ENCODE measurements around the gene MYBPH.

Gene MYBPH, protein sequence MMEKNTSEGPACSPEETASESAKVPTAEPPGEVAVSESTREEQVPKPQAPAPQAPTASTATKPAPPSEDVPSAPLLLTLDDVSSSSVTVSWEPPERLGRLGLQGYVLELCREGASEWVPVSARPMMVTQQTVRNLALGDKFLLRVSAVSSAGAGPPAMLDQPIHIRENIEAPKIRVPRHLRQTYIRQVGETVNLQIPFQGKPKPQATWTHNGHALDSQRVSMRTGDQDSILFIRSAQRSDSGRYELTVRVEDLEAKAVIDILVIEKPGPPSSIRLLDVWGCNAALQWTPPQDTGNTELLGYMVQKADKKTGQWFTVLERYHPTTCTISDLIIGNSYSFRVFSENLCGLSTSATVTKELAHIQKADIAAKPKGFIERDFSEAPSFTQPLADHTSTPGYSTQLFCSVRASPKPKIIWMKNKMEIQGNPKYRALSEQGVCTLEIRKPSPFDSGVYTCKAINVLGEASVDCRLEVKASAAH

DNA sequence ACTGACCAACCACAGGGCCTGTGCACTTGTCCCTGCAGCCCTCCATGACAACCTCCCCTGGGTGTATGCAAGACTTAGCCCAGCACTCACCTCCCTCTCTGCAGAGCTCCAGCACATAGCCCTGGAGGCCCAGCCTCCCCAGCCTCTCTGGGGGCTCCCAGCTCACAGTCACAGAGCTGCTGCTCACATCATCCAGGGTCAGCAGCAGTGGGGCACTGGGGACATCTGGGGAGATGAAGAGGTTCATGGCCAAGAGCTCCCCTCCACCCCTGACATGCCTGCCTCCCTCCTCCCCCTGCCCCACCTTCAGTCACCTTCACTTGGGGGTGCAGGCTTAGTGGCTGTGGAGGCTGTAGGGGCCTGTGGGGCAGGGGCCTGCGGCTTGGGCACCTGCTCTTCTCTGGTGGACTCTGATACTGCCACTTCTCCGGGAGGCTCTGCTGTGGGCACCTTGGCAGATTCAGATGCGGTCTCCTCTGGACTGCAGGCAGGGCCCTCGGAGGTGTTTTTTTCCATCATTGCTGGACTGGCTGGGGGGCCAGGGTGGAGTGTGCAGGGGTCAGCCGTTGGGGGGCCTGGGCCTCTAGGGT lies at the start of gene MYBPH:
TSS of gene MYBPH (minus strand) at position 590 of the 590 bp plus-strand sequence. CDS start at position 519, 71 bp downstream.
- DNase-seq, result no peak

DNA sequence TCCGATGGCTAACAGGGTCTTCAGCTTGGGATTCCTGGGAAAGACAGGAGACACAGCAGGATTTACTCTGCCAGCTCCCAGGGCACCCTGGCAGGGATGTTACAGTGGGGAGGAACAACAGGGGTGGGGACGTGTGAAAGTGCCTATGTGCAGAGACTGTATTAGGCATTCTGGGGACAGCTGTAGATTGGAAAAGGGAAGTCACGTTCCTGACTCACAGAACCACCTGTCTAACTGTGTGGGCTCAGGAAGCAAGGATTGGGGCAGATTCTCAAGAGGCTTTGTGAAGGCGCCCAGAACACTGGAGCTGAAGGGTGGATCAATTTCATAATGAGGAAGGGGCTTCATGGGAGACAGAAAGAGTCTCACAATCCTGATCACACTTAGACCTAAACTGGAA lies 49.4 kb upstream of the MYBPH start:
- DNase-seq, result no peak

DNA sequence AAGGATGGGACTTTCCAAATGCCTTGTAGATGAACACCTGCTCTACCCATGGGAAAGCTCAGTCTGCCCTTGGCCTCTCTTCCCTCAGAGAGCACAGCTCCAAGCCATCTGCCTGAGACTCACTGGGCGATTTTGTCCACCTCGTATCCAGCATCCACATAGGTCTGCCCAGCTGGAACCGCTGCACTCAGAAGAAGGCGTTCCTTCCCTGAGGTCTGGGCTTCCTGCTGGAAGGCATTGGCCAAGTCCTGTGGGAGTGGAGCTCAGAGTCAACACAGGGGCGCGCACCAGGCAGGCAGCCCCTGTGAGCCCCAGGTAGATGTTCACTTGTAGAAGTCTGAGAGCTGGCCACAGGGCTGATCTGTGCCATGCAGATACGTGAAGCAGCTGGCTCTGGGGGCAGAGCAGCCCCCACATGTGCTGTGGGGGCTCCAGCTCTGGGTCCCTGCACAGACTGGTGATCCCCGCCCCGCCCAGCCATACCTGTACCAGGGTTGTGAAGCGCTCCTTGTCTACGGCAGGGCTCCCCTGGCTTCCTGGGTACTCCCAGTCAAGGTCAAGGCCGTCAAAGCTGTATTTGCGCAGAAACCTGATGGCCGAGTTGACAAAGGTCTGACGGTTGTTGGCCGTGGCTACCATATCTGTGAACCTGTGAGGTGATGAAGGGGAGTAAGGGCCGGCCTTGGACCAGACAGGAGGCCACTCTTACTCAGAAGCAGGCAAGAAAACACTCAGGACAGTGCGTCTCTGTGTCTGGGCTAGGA lies 47.6 kb upstream of the MYBPH start:
- DNase-seq, result no peak

DNA sequence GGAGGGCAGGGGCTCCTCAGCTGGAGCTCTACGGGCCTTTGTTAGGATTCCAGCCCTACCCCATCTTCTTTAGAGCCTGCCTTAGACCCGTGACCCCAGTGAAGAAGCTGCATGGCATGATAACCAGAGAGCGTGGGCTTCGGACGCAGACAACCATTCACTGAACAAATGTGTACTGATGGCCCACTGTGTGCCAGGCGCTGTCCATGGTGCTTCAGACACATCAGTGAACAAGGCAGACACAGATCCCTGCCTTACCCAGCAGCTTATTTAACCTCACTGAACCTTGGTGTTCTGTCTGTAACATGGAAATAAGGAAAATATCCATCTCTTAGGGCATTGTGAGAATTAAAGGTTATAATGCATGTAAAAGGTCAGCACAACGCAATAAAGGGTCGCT lies 44.3 kb upstream of the MYBPH start:
- DNase-seq, result no peak

DNA sequence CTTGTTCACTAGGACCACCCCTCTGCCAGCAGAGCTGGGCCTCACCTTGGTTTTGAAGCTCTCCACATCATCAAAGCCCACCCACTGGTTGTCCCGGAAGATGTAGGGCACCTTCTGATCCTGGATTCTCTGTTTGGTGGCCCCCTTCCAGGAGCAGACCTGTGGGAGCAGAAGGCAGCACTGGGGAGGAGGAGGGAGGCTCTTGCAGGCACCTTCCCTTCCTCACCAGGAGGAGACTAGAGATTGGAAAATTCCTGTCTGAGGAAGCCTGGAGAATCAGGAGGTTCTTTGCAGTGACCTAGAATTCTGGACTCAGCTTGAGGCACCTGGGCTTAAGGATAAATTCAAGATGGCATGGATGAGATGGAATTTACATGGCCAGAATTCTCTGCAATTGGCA lies 43.5 kb upstream of the MYBPH start:
- DNase-seq, result no peak

DNA sequence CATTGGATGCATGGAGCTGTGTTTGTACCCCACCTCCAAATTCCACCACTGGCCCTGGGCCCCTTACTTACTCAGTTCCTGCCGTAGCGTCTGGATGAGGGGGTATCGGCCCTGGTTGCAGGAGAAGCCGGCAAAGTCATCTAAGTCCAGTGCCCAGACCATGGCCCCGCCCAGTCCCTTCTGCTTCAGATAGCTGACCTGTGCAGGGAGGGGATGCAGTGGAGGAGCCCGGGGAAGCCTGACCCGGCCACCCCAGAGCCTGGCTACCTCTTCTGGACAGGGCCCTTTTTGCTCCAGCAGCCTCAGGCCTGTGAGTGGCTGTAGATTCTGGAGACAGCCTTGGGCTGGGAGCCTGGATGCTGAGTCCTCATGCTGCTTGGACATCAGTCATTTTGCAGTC lies 42.0 kb upstream of the MYBPH start:
- no peak for DNase-seq

DNA sequence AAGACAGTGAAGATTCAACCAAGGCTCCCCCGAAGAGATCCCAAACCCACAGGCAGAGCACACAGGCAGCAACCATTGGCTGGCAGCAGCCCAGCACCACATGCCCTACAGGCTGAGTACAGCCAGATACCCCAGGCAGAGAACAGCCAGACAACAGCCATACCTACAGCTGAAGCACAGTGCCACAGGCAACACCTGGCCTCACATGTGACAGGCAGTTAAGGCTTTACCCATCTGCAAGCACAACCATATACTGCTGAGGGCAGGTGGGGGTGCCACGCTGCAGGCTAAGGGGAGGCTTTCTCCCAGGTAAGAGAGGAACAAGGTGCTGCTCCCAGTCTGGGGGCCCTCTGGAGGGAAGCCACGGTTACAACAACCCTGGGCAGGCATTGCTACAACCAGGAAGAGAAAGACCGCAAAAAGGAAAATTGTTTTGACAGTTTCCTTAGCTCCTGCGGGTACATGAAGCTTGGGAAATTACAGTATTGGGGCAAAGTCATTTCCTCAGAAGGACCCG lies 41.6 kb upstream of the MYBPH start:
- no peak for DNase-seq

DNA sequence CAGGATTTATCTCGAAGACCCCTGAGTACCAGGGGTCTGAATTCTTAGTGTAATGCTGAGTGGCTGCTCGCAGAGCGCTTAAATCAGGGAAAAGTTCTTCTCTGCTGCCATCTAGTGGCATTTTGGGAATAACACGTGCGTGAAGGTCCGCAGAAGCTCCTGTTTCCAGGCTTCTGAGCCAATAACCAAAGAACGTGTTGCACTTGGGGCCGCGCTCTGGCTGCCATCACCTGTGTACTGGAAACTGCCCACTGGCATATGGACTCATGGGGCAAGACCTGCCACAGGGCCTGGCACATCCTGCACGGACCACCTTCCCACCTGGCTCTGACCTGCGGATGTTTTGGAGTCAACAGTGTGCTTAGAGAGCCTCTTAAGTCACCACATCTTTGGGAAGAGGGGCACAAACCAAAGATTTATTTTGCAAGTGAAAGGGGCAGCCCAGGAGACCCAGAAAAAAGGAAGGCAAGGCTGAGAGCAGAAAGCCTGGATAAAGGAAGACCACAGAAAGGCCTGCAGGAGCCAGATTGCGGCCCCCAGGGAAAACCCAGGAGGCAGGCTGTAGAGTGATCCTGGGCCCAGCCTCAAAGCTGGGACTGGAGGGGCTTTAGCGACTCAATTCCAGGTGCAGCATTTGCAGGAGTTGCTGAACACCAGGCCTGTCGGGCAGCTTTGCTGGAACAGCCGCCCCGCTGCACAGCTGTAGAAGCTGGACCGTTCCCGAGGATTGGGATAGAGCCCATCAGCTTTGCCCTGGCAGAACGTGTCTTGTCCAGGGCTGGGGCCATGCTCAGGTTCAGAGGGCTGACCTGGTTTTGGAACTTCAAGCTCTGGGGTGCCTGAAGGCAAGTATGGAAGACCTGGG lies 40.9 kb upstream of the MYBPH start:
- peak; percentile 47 for DNase-seq

DNA sequence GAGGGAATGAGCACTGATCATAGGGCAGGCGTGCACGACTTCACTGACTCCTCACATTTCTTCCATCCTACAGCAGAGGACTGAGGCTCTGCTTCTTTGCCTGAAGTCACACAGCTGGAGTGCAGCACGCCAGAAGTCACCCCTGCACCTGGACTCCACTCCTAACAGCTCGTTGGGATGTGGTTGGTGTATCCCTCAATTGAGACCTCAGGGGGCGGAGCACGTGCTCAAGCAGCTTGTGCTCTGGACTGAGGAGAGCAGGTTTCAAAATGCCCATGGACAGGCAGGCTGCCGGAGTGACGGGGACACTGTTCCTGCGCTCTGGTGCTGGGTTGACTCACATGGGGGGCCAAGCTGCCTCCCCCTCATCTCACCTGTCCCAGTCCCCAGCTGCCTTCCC lies 39.9 kb upstream of the MYBPH start:
- DNase-seq, result no peak

DNA sequence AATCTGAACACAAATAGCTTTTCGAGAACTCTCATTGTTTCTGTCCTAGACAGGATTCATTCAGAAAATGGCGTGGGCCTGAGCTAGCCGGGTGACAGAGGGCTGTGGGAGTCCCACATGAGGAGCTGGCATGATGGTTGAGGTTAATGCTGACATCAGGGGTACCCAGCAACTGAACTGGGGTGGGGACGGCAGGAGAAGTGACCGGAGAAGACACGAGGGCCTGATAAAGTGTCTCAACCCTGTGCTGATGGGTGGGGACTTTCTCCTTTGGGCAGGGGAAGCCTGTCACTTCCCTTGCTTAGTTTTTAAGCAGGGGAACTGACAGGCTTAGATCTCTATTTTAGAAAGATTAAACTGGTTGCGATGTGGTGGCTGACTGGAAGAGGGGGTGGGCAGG lies 39.2 kb upstream of the MYBPH start:
- DNase-seq, result no peak

DNA sequence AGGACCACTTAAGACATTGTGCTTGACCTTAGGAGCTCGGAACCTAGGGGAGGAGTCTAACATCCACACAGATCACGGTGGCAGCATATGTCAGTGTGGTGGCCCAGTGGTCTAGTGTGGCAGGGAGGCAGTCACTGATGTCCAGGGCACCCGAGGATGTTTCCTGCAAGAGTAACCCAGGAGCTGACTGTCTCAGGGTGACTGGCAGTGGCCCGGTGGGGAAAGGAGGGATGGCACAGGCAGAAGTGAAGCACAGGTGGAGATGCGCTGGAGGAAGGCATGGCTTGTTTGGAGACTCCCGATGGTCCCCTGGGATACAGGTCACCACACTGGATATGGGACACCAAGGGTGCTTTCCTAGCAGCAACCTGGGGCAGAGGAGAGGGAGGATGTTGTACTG lies 37.5 kb upstream of the MYBPH start:
- no peak for DNase-seq

DNA sequence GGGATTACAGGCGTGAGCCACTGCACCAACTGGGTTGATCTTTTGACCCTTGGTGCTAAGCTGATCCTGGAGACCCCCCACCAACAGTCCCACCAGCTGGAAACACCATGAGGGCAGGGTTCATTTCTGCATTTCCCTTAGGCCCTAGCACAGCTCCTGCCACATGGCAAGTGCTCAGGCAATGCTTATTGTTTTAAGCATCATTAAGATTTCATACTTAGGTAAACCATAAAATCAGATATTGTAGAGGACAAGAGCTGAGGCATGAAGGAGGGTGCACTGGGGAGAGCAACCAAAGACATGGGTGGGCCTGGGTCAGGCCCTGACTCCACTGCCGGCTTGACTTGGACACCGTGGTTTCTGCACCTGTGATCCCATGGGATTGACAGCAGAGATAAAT lies 36.2 kb upstream of the MYBPH start:
- no peak for DNase-seq

DNA sequence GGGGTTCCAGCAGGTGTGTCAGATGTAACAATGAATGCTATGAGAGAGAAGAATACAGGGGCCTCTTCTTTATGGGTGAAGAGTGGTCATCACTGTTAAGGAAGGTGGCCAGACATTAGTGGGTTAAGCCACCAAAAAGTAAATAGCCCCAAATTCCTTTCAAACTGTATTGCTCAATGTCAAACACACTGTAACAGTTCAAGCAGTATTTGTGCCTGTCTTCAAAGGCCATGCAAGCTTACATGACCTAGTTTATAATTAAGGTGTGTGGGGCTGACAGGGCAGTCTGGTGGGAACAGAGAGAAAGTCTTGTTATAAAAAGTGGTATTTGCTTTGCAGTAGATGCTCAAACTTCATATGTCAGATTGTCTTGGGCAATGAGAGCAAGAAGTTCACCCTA lies 35.4 kb upstream of the MYBPH start:
- DNase-seq, result no peak

DNA sequence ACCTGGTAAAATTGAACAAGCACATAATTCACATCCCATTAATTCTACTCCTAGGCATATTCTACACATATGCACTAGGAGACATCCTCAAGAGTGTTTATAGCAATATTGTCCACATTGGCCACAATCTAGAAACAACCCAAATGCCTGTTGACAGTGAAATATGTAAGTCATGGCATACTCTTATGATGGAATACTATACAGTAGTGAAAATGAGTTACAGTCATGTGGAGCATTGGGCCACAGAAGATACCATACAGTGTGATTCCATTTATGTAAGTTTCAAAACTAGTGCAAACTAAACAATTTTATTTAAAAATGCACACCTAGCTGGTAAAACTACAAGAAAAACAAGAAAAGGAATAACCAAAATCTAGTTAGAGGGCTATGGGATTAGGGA lies 34.7 kb upstream of the MYBPH start:
- no peak for DNase-seq

DNA sequence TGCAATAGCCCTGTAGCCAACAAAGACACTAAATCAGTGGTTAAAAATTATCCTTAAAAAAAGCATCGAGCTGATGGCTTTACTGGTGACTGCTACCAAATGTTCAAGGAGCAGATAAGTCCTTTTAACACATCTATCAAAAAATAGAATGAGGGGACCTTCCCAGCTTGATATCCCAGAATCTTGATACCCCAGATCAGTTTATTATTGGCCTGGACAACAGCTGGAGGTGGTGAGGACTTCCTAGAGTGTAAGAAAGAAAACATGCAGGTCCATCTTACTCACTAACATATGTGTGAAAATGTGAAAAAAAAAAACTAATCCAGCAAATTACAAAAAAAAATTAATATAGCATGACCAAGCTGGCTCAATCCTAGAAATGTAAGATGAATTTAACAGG lies 32.6 kb upstream of the MYBPH start:
- DNase-seq, result no peak

DNA sequence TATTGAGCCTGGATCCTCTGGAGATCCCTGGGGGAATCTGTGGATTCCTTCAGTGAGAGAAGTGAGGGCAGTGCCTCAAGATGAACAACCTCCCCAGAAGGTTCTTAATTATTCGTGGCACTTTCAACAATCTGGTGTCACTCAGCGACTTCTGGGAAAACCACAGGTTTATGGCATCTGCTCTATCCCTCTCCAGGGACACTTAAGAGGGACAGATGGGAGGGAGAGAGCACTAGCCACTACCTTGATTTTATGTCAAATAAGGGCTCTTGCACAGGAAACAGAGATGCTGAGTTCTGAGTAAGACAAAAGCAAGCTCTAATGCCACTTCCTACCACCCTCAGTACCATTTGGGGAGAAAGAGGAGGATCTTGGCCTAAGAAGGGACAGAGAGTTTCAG lies 32.1 kb upstream of the MYBPH start:
- DNase-seq, result no peak

DNA sequence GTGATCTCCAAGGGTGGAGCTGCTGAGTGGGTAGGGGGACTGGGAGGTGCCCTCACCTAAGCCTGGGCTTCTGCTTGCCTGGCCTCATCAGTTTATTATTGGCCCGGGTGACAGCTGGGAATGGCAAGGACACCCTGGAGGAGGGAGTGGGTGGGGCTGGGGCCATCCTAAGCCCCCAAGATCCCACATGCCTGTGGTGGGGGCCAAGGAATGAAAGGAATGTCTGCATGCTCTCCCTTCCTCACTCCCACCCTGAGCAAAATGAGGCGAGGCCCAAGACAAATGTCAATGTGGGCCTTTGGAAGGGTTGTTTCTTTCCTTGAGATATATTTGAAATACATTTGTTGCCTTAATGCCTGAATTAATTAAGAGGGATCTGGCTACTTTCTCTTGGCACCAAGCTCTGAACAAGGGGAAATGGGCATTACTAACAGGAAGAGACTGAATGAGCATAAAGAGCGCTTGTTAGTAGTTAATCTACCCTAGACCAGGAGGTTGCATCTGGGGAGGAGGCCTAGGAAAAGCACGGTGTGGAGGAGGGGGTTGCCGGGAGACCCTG lies 30.6 kb upstream of the MYBPH start:
- no peak for DNase-seq

DNA sequence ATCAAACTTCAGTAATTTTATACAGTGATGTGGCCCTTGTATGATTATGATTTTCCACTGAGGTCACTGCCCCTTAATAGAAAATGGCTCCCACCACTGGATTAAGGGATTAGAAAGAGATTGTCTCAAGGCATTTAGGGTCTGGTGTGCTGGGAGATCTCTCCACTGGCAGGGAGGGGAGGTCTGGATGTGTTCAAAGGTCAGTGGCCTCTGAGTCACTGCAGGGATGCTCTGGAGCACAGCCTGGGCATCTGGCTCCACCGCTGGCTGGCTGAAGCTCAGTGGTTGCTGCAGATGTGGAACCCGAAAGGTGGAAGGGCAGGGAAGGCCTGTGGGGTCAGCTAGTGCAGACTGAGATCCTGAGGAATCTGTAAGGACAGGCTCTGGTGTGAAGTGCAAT lies 29.1 kb upstream of the MYBPH start:
- DNase-seq, result no peak

DNA sequence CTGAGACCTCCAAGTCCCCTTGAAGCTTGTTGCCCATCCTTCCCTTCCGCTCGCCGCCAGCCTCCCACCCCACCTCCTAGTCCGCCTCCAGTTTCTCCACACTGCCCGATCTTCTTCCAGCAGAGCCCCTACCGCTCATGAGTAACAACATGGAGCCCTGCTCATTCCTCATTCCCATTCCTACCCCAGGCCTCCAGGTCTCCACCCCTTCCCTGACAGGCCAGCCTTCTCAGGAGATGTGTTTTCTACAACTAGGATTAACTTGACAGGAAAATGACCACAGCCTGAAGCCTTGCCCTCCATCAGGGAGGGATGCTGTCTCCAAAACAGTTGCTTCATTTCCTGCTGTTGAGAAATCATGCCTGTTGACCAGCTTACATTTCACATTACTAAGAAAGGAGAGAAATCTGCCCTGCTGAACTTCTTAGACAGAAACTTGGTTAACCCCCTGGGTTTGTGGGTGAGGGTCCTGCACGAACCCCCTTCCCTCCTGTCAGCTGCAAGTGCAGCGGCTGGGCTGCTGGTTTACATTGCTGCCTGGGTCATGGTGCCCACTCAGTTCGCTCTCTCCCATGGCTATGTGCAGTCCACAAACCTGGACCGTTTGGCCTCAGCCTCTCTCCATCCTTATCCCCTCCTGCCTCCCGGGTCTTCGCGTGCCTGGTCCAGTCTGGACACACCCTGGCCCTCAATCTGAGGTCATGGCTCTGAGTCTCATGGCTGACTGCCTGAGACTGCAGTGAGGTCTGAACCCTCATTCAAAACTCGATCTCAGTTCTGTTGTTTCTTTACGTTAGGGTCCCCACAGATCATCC lies 27.0 kb upstream of the MYBPH start:
- no peak for DNase-seq

DNA sequence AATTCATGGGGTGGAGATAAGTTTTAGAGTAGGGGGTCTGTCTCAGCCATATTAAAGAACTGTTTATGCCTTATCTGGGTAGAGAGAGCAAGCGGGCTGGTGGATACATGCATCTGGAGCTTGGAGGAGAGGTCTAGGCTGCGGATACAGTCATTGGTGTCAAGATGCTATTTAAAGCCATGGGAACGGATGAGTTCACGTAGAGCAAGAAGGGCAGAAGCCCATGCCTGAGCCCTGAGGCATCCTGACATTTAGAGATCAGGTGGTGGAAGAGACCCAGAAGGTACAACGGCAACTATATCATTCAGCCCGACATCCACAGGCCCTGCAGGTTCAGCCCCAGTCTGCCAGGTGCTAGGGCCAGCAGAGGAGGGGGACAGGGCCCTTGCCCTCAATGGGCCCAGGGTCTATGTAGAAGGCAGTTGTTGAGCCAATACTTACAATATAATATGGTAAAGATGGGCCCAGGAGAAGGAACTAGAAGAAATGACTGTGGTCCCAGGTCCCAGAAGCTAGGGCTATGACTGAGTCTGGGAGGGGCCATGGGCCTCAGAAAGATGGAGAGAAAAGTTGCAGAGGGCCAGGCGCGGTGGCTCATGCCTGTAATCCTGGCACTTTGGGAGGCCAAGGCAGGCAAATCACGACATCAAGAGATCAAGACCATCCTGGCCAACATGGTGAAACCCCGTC lies 26.0 kb upstream of the MYBPH start:
- DNase-seq, result no peak

DNA sequence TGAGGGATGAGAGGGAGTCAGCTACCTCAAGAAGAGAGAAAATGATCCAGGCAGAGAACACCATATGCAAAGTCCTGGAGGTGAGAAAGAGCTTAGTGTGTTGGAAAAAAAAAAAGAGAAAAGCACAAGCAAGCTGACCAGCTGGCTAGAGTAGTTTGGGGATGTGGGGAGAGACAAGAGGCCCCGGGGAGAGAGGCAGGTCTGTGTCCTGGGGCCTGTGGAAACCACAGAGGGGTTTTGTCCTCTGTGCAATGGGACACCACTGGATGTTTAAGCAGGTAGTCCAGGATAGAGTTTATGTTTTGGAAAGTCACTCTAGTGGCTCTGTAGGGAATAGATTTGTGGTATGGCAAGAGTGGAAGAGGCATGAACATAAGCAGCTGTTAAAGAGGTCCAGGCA lies 25.3 kb upstream of the MYBPH start:
- DNase-seq, result no peak
